Testis (tissue), 2 donors: ENCODE measurements around the gene GUSB.

Experiments
- POLR2A ChIP-seq: fragments of 450-650 bp; IDR thresholded peaks from one replicate; pipeline ENCODE4 v1.6.1; 2017; ENCODE audit warnings: antibody characterized with exemption, mild to moderate bottlenecking, moderate library complexity
- TF ChIP-seq, protein P1 (sequence below), 3 experiments: fragments of 450-650 bp in 2 of 3; fragments of 200-600 bp in 1 of 3; sonication (generic) in 1 of 3; IDR thresholded peaks; one replicate each; pipeline ENCODE4 v1.5.1; 2016 to 2019; ENCODE audit warnings: antibody characterized with exemption in 3 of 3, mild to moderate bottlenecking in 2 of 3, moderate library complexity in 1 of 3

DNA sequence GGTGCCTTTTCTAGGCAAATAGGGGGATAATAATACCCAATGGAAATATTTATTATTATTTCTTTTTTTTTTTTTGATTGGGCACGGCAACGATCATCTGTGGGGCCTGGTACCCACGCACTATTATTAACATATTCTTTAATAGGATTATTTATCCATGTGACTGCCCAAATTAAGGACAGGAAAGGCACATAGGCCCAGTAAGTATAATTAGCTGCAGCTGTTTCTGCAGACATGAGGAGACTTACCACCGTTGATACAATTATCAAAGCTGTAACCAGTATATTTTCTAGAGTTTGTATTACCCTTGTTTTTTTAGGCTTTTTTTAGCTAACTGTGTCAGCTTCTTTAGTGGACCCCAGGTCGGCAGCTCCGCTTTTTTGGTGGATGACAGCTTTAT lies 25.2 kb upstream of the GUSB start:
- TF ChIP-seq, protein P1, sequence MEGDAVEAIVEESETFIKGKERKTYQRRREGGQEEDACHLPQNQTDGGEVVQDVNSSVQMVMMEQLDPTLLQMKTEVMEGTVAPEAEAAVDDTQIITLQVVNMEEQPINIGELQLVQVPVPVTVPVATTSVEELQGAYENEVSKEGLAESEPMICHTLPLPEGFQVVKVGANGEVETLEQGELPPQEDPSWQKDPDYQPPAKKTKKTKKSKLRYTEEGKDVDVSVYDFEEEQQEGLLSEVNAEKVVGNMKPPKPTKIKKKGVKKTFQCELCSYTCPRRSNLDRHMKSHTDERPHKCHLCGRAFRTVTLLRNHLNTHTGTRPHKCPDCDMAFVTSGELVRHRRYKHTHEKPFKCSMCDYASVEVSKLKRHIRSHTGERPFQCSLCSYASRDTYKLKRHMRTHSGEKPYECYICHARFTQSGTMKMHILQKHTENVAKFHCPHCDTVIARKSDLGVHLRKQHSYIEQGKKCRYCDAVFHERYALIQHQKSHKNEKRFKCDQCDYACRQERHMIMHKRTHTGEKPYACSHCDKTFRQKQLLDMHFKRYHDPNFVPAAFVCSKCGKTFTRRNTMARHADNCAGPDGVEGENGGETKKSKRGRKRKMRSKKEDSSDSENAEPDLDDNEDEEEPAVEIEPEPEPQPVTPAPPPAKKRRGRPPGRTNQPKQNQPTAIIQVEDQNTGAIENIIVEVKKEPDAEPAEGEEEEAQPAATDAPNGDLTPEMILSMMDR (IDR thresholded peaks at IDR 0.05): no peak
- no peak for TF ChIP-seq POLR2A
